Measurements from ENCODE around the gene TNNI2. TPM values are rescaled to one million over a fixed set of nuclear protein-coding genes. Genes with fewer than 3 reads are reported as not detected.
"Not testable (repeated sequence)": the region's sequence is repeated elsewhere in the genome, so short reads cannot be mapped to it uniquely, and the experiment has no call there.

The TNNI2 gene
- total RNA-seq, 1 donor from 2014 or later, result not detected

DNA sequence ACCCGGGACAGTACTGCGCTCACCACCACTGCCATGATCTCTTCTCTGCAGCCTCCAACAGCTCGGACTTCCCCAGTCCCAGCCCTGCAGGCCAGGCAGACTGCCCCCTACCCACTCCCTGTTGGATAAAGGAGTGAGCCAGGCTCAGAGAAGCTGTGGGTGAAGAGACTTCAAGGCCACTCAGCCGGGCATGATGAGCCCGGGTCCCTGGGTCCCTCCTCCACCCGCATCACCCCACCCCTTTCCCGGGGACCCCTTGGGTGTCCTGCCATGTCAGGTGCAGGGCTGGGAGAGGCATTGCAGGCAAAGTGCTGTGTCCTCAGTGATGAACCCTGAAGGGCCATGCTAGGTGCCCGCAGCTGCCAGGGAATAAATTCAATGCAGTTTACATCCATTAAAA is 28.6 kb downstream of the TNNI2 start:
- intact Hi-C loops (cut with DNase I), result no loop called here
- no peak for ATAC-seq
- no peak for DNase-seq (ENCODE audit: low spot score)

GRCh38 chr11:1868056-1868635 is 29.4 kb downstream of the TNNI2 start:
- intact Hi-C loops (cut with DNase I), result no loop called here
- ATAC-seq, result no peak
- DNase-seq (ENCODE audit: low spot score), result no peak

GRCh38 chr11:1868636-1869291 is 30.0 kb downstream of the TNNI2 start:
- intact Hi-C loops (cut with DNase I), result no loop called here
- peak; percentile 1 for ATAC-seq
- DNase-seq (ENCODE audit: low spot score), result no peak

- DNase-seq (ENCODE audit: low spot score), result no peak
- ATAC-seq, result peak; percentile 58
- intact Hi-C loops (cut with DNase I), result no loop called here
These were observed 30.9 kb downstream of the TNNI2 start for GRCh38 chr11:1869427-1870325.

- intact Hi-C loops (cut with DNase I), result no loop called here
- ATAC-seq (peak; percentile 6), DNase-seq (ENCODE audit: low spot score) (no peak)
These were observed 31.5 kb downstream of the TNNI2 start for GRCh38 chr11:1870326-1870696.

GRCh38 chr11:1870721-1871466 is 32.1 kb downstream of the TNNI2 start:
- no peak for DNase-seq (ENCODE audit: low spot score)
- ATAC-seq, result peak; percentile 56
- intact Hi-C loops (cut with DNase I), result no loop called here

DNA sequence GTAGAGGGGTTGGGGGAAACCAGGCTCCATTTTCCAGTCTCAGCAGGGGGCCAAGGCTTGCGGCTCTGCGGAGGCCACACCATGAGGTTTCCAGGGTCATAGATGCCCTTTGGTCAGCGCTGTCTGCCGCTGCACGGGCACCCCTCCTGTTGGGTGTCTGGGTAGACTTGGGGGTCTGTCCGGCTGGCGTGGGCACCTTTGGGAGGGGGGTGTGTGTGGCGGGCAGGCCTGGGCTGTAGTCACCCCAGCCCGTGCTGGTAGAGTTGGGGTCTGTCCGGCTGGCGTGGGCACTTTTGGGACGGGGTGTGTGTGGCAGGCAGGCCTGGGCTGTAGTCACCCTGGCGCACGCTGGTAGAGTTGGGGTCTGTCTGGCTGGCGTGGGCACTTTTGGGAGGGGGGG is 32.8 kb downstream of the TNNI2 start:
- DNase-seq (ENCODE audit: low spot score) (no peak), ATAC-seq (no peak)
- intact Hi-C loops (cut with DNase I), result no loop called here

GRCh38 chr11:1872267-1872985 is 33.6 kb downstream of the TNNI2 start:
- no peak for ATAC-seq
- intact Hi-C loops (cut with DNase I), result no loop called here

GRCh38 chr11:1873048-1873812 is 34.4 kb downstream of the TNNI2 start:
- ATAC-seq (peak; percentile 72), DNase-seq (ENCODE audit: low spot score) (no peak)
- intact Hi-C loops (cut with DNase I), result no loop called here

More at GRCh38 chr11:1872267-1872985, 33.6 kb downstream of the TNNI2 start:
- DNase-seq (ENCODE audit: low spot score), result no peak

- DNase-seq (ENCODE audit: low spot score), result not testable (repeated sequence)
These were observed 35.0 kb downstream of the TNNI2 start for GRCh38 chr11:1873813-1874150.

DNA sequence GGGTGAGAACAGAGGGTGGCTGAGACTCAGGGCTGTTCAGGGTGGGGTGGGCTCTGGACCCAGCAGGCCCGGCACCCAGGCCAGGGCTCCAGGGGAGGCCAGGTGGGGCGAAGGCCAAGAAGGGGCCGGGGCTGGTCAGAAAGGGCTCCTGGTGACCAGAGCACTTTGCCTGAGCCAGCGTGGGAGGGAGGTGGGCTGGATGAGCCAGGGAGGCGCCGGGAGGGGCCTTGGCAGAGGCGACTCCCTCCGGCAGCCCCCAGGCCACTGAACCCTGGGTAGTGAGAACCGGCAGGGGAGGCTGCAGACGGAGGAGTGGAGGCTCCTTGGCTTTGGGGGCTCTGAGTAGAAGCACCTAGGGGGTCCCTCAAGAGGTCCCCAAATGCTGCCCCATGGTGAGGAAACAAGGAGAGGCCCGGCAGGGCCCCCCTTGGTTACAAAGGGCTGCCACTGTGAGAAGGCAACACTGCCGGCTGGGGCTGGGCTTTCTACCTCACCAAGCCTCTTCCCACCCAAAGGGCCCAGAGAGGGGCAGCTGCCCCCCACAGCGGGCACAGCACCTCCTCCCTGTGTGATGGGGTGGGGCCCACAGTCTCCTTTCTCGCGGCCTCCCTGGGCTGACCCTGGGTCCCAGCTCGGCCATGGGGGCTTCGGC is 35.8 kb downstream of the TNNI2 start:
- intact Hi-C loops (cut with DNase I); DNase-seq (ENCODE audit: low spot score); ATAC-seq: not testable (repeated sequence)

More at GRCh38 chr11:1873813-1874150, 35.0 kb downstream of the TNNI2 start:
- ATAC-seq; intact Hi-C loops (cut with DNase I): not testable (repeated sequence)

GRCh38 chr11:1875093-1875850 is 36.5 kb downstream of the TNNI2 start:
- ATAC-seq (no peak), DNase-seq (ENCODE audit: low spot score) (peak; percentile 63)
- intact Hi-C loops (cut with DNase I), result no loop called here

GRCh38 chr11:1875851-1876301 is 37.1 kb downstream of the TNNI2 start:
- intact Hi-C loops (cut with DNase I), result not testable (repeated sequence)

DNA sequence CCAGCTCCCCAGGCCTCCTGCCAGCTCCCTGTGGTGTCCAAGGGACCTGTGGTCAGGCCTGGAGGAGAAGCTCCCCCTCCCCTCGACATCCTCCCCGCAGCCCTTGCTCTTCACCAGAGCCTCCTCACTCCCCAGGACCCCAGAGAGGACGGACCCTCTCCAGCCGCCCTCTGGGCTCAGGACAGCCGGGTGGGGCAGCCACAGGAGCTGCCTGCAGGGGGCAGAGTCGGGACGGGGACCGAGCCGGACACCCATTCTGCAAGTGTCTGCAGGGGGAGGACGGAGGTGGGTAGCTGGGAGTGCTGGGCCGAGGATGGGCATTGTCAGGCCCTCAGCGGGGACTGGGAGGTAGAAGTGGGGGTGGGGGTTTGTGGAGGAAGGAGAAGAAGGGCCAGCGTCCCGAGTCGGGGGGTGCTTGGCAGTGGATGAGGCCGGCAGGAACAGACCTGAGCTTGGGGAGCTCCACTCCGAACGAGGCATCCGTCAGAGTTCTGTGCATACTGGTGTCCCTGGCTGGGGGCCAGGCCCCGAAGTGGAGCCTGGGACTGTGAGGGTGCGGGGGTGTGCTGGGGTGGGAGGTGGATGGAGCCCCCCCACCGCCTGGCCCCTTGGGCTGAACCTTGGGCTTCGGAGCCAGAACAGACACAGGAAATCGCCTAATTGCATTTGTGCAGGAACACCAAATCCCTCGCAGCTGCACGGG is 37.7 kb downstream of the TNNI2 start:
- no peak for ATAC-seq
- intact Hi-C loops (cut with DNase I), result no loop called here
- DNase-seq (ENCODE audit: low spot score), result peak; percentile 79

More at GRCh38 chr11:1875851-1876301, 37.1 kb downstream of the TNNI2 start:
- ATAC-seq; DNase-seq (ENCODE audit: low spot score): not testable (repeated sequence)

GRCh38 chr11:1877211-1878136 is 38.7 kb downstream of the TNNI2 start:
- peak; percentile 64 for DNase-seq (ENCODE audit: low spot score)
- intact Hi-C loops (cut with DNase I), result no loop called here

More at GRCh38 chr11:1877211-1878136, 38.7 kb downstream of the TNNI2 start:
- no peak for ATAC-seq

All from sciatic nerve (tissue), 2 donors.